CD4-positive, alpha-beta T cell (primary cell): ENCODE data around the gene GART. TPM values are rescaled to one million over a fixed set of nuclear protein-coding genes. Genes with fewer than 3 reads are reported as not detected.

Experiments used
- ATAC-seq: fragments of 200-7000 bp; cut with Tn5 transposase; one replicate; pipeline ENCODE4 v1.10.0; 2022; ENCODE audit warnings: mild to moderate bottlenecking; ENCODE audit not compliant: poor library complexity
- CTCF ChIA-PET: fragments of 350-600 bp; sonication (Branson Sonifier 250); formaldehyde crosslinking; loops from one replicate; lab custom pipeline; 2021; ENCODE audit warnings: antibody characterized with exemption, inconsistent platforms; lab: Charles Lee
- POLR2A ChIA-PET: fragments of 350-600 bp; sonication (Branson Sonifier 250); formaldehyde crosslinking; loops from one replicate; lab custom pipeline; 2021; ENCODE audit warnings: antibody characterized with exemption, inconsistent platforms; lab: Charles Lee
- DNase-seq, 14 experiments: peaks; one replicate each; pipeline ENCODE4 v3.0.0-alpha.2; 2013 to 2020; ENCODE audit warnings: mixed read lengths in 2 of 14
- H3K27ac ChIP-seq, 2 donors: one replicate each; pipeline versions ENCODE4 v1.5.1 to v1.7.0; 2013; ENCODE audit warnings: low read length in 2 of 2, low read depth in 1 of 2, mild to moderate bottlenecking in 1 of 2
- H3K27me3 ChIP-seq, 2 experiments: 1 replicate in 1 of 2; 2 replicates in 1 of 2; pipeline versions ENCODE4 v1.6.1 to v1.7.0; 2013; ENCODE audit warnings: low read length in 2 of 2, control low read depth in 1 of 2, mild to moderate bottlenecking in 1 of 2, moderate library complexity in 1 of 2; ENCODE audit not compliant: insufficient read depth in 2 of 2, control insufficient read depth in 1 of 2
- H3K36me3 ChIP-seq: one replicate; pipeline ENCODE4 v1.6.1; 2013; ENCODE audit warnings: low read length, control low read depth; ENCODE audit not compliant: insufficient read depth
- H3K4me1 ChIP-seq: one replicate; pipeline ENCODE4 v1.6.1; 2013; ENCODE audit warnings: low read length, control low read depth; ENCODE audit not compliant: insufficient read depth
- H3K4me3 ChIP-seq: one replicate; pipeline ENCODE4 v1.5.1; 2013; ENCODE audit warnings: mild to moderate bottlenecking, low read length, moderate library complexity
- H3K9me3 ChIP-seq, 2 experiments: 1 replicate in 1 of 2; 2 replicates in 1 of 2; pipeline versions ENCODE4 v1.6.1 to v1.7.0; 2013; ENCODE audit warnings: low read length in 2 of 2, mild to moderate bottlenecking in 2 of 2, control low read depth in 1 of 2, moderate library complexity in 1 of 2; ENCODE audit not compliant: control insufficient read depth in 1 of 2, insufficient read depth in 1 of 2
- H3K27ac Mint-ChIP-seq: one replicate; pipeline ENCODE4 v1.8.0; 2020; ENCODE audit warnings: mixed read lengths
- H3K27me3 Mint-ChIP-seq: one replicate; pipeline ENCODE4 v1.8.0; 2021; ENCODE audit warnings: mixed read lengths
- H3K36me3 Mint-ChIP-seq: one replicate; pipeline ENCODE4 v1.8.0; 2021; ENCODE audit warnings: low read depth, mixed read lengths
- H3K4me1 Mint-ChIP-seq: one replicate; pipeline ENCODE4 v1.8.0; 2021; ENCODE audit warnings: low read depth, mixed read lengths
- H3K4me3 Mint-ChIP-seq: one replicate; pipeline ENCODE4 v1.8.0; 2020; ENCODE audit warnings: mild to moderate bottlenecking, mixed read lengths
- H3K9me3 Mint-ChIP-seq: one replicate; pipeline ENCODE4 v1.8.0; 2020; ENCODE audit warnings: mixed read lengths
- CTCF ChIP-seq: fragments of 200-600 bp; IDR thresholded peaks from one replicate; pipeline ENCODE4 v1.8.0; 2022; ENCODE audit warnings: antibody characterized with exemption, mild to moderate bottlenecking
- intact Hi-C, 2 experiments: fragments of 100-400 bp; cut with DNase I in 1 of 2; cut with micrococcal nuclease in 1 of 2; formaldehyde crosslinking; loops; one replicate each; pipeline versions ENCODE4 v1.15.1 to v1.9.0; 2023 to 2025; cut with DNase I, micrococcal nuclease
- total RNA-seq, 174 experiments: library from RNA in 2 of 174; stranded (reverse) in 2 of 174; gene quantifications; one replicate each; pipeline ENCODE4 v1.2.3 and lab custom pipeline; 2021 to 2026

Gene GART
- total RNA-seq, 2 experiments from 2014 or later: 21.8 to 25.5 TPM

GRCh38 chr21:33491373-33492102 is 50.4 kb downstream of the GART start, which contains the start of gene DNAJC28:
Gene DNAJC28, minus strand, starts transcription at chr21:33491716. Its CDS starts 2,323 bp downstream, at chr21:33489393.
- DNase-seq: peak; percentile 89 to 96 (median 92)
- ATAC-seq: peak; percentile 96
- H3K36me3 Mint-ChIP-seq: peaks cover 8% of the 10 kb centered on the region
- peaks cover 13% of the 10 kb centered on the region for H3K4me1 Mint-ChIP-seq
- TF ChIP-seq CTCF: no peak
- H3K4me3 ChIP-seq: peak within 1 kb of the TSS; percentile 73
- H3K27me3 ChIP-seq: no peaks in the 10 kb centered on the region
- intact Hi-C loops: loop anchor here (1.0 to 5.0 kb wide), 4 partner anchors 11 to 151 kb away; partner anchors contain the start of genes CRYZL1 (in 1 of the 2), DONSON (in 1 of the 2), GART (in 1 of the 2) and ITSN1 (in 1 of the 2)
- peak within 1 kb of the TSS; percentile 39 to 63 for H3K27ac ChIP-seq
- CTCF ChIA-PET: interaction anchor here (1.0 to 4.3 kb wide), 3 partner anchors 11 to 131 kb away, joined by 3 to 46 read pairs (median 5); partner anchors contain the start of gene TMEM50B
- H3K27me3 Mint-ChIP-seq: no peaks in the 10 kb centered on the region
- H3K4me1 ChIP-seq: peaks cover 14% of the 10 kb centered on the region
- POLR2A ChIA-PET: interaction anchor here (0.6 to 3.6 kb wide), 18 partner anchors 9 to 953 kb away, joined by 3 to 197 read pairs (median 4); partner anchors contain the start of genes DONSON, GART, IFNAR1 and PAXBP1
- H3K9me3 ChIP-seq: no peaks in the 10 kb centered on the region
- peak within 1 kb of the TSS; percentile 85 for H3K27ac Mint-ChIP-seq
- peak within 1 kb of the TSS; percentile 94 for H3K4me3 Mint-ChIP-seq
- no peaks in the 10 kb centered on the region for H3K9me3 Mint-ChIP-seq
- H3K36me3 ChIP-seq: no peaks in the 10 kb centered on the region

- H3K4me1 ChIP-seq: peaks cover 14% of the 10 kb centered on the region
- peak overlapping the region; percentile 85 for H3K27ac Mint-ChIP-seq
- no peaks in the 10 kb centered on the region for H3K27me3 Mint-ChIP-seq
- no peak for ATAC-seq
- H3K4me1 Mint-ChIP-seq: peaks cover 13% of the 10 kb centered on the region
- DNase-seq: no peak
- H3K36me3 Mint-ChIP-seq: peaks cover 8% of the 10 kb centered on the region
- no peaks in the 10 kb centered on the region for H3K9me3 ChIP-seq
- no peaks in the 10 kb centered on the region for H3K27me3 ChIP-seq
- no peaks in the 10 kb centered on the region for H3K36me3 ChIP-seq
- H3K4me3 ChIP-seq: peak overlapping the region; percentile 73
- CTCF ChIA-PET: interaction anchor here (1.0 to 4.3 kb wide), 3 partner anchors 10 to 130 kb away, joined by 3 to 46 read pairs (median 5); partner anchors contain the start of gene TMEM50B
- intact Hi-C loops: loop anchor here (1.0 to 5.0 kb wide), 4 partner anchors 11 to 151 kb away; partner anchors contain the start of genes CRYZL1 (in 1 of the 2), DONSON (in 1 of the 2), GART (in 1 of the 2) and ITSN1 (in 1 of the 2)
- H3K4me3 Mint-ChIP-seq: peak overlapping the region; percentile 94
- no peaks in the 10 kb centered on the region for H3K9me3 Mint-ChIP-seq
- no peak overlapping the region for H3K27ac ChIP-seq
- no peak for TF ChIP-seq CTCF
- POLR2A ChIA-PET: interaction anchor here (0.6 to 3.6 kb wide), 15 partner anchors 9 to 953 kb away, joined by 3 to 197 read pairs (median 5); partner anchors contain the start of genes DONSON, GART, IFNAR1 and PAXBP1
Measured at GRCh38 chr21:33490991-33491372, 50.9 kb downstream of the GART start.

- no peaks in the 10 kb centered on the region for H3K9me3 Mint-ChIP-seq
- POLR2A ChIA-PET: interaction anchor here (3.6 kb wide), 1 partner anchor 9 kb away, joined by 197 read pairs; the partner anchor contains the start of gene TMEM50B
Measured at GRCh38 chr21:33488936-33489335, 53.0 kb downstream of the GART start.

More at GRCh38 chr21:33488936-33489335, 53.0 kb downstream of the GART start:
- CTCF ChIA-PET: interaction anchor here (4.3 kb wide), 1 partner anchor 8 kb away, joined by 46 read pairs; the partner anchor contains the start of gene TMEM50B
- Mint-ChIP-seq H3K36me3 (peaks cover 8% of the 10 kb centered on the region), H3K27ac (no peak overlapping the region), H3K27me3 (no peaks in the 10 kb centered on the region), H3K4me3 (peak overlapping the region; percentile 3), H3K4me1 (peaks cover 13% of the 10 kb centered on the region)
- H3K27ac ChIP-seq: no peak overlapping the region
- H3K4me3 ChIP-seq: no peak overlapping the region
- H3K4me1 ChIP-seq: peaks cover 14% of the 10 kb centered on the region
- no peak for DNase-seq
- no peaks in the 10 kb centered on the region for H3K27me3 ChIP-seq
- no peak for TF ChIP-seq CTCF
- no peaks in the 10 kb centered on the region for H3K36me3 ChIP-seq
- intact Hi-C loops: loop anchor here in 1 of 2 experiments (1.0 to 10.0 kb wide), 2 partner anchors 9 to 1094 kb away; partner anchors contain the start of gene URB1
- H3K9me3 ChIP-seq: no peaks in the 10 kb centered on the region
- ATAC-seq: no peak
